Activated T-helper 1 cell treated with anti-CD3 and anti-CD28 coated beads, Interleukin-12 subunit alpha, Interleukin-12 subunit beta, Interleukin-2, Interleukin-4 antibody, amounts not matched to agents 30 ng/mL and 10 ng/mL and 1 ng/mL, durations not matched to agents 14 hours and 24 hours and 36 hours (primary cell): ENCODE results near the gene AFTPH. TPM values are rescaled to one million over a fixed set of nuclear protein-coding genes. Genes with fewer than 3 reads are reported as not detected.

Experiments
- DNase-seq: peaks from one replicate; pipeline ENCODE4 v3.0.0; 2021; ENCODE audit warnings: low spot score
- H3K27ac Mint-ChIP-seq: one replicate; pipeline ENCODE4 v1.8.0; 2021; ENCODE audit warnings: mild to moderate bottlenecking, mixed read lengths
- H3K27me3 Mint-ChIP-seq: one replicate; pipeline ENCODE4 v1.8.0; 2022; ENCODE audit warnings: mild to moderate bottlenecking, moderate library complexity, mixed read lengths; ENCODE audit not compliant: insufficient read depth
- H3K36me3 Mint-ChIP-seq: one replicate; pipeline ENCODE4 v1.8.0; 2021; ENCODE audit warnings: low read depth, mixed read lengths
- H3K4me1 Mint-ChIP-seq: one replicate; pipeline ENCODE4 v1.8.0; 2021; ENCODE audit warnings: low read depth, mixed read lengths
- H3K4me3 Mint-ChIP-seq: one replicate; pipeline ENCODE4 v1.8.0; 2021; ENCODE audit warnings: mild to moderate bottlenecking, moderate library complexity, mixed read lengths
- H3K9me3 Mint-ChIP-seq: one replicate; pipeline ENCODE4 v1.8.0; 2021; ENCODE audit warnings: mixed read lengths
- intact Hi-C: fragments of 100-400 bp; cut with micrococcal nuclease; formaldehyde crosslinking; loops from one replicate; pipeline ENCODE4 v1.15.1; 2024
- total RNA-seq: library from RNA; stranded (reverse); gene quantifications from 2 replicates; pipeline ENCODE4 v1.2.3, GENCODE V29; 2022

The AFTPH gene
- total RNA-seq, 1 donor from 2014 or later = 42.4 TPM

DNA sequence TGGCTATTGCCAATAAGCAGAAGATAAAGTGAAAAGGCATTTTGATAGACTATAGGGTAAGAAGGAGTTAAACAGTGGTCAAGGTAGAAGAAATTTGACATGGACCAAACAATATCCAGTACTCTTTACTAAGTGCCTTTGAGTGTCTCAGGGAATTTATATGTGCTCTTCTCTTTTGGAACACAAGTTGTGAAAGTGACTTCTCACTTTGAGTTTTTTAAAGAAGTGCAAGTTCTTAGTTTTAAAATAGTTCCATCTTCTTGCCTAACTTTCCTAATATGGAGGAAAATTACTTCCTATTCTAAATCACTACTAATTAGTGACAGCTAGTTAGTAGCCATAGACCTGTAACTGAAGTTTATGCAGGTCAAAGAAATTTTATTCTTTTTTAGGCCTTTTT lies 63.4 kb downstream of the AFTPH start:
- Mint-ChIP-seq H3K27me3 (no peaks in the 10 kb centered on the region), H3K9me3 (no peaks in the 10 kb centered on the region), H3K36me3 (peaks cover 33% of the 10 kb centered on the region), H3K4me1 (peaks cover 17% of the 10 kb centered on the region), H3K4me3 (no peak overlapping the region), H3K27ac (no peak overlapping the region)
- DNase-seq = no peak
- intact Hi-C loops = loop anchor here (1.0 to 2.0 kb wide), 6 partner anchors 19 to 286 kb away; no protein-coding TSS in a partner anchor

DNA sequence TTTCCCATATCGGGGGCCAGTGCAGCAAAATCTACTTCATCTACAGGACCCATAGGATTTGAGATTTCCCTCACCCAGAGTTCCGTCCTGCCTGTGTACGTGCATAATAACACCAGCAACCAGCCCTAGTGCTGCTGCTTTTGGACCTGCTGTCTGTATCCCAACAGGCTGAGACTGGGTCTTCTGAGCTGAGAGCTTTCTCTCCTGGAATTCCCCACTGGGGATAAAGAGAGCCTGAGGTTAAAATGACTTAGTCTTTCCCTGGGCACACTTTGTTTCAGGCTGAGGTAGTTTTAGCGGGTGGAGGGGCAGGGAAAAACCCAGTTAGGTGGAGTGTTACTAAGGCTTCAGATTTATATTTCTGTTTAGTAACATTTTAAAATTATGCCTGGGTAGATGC lies 67.1 kb downstream of the AFTPH start:
- Mint-ChIP-seq H3K27me3 (no peaks in the 10 kb centered on the region), H3K27ac (no peak overlapping the region)

GRCh38 chr2:64593035-64593655 lies 69.0 kb downstream of the AFTPH start:
- Mint-ChIP-seq H3K27ac (no peak overlapping the region), H3K9me3 (no peaks in the 10 kb centered on the region), H3K4me1 (peaks cover 17% of the 10 kb centered on the region), H3K27me3 (no peaks in the 10 kb centered on the region), H3K36me3 (peaks cover 27% of the 10 kb centered on the region), H3K4me3 (no peak overlapping the region)
- no peak for DNase-seq
- intact Hi-C loops = no loop called here

More for the DNA sequence above, 67.1 kb downstream of the AFTPH start:
- Mint-ChIP-seq H3K4me1 (peaks cover 25% of the 10 kb centered on the region), H3K4me3 (no peak overlapping the region), H3K9me3 (no peaks in the 10 kb centered on the region), H3K36me3 (peaks cover 37% of the 10 kb centered on the region)
- intact Hi-C loops = no loop called here
- no peak for DNase-seq

DNA sequence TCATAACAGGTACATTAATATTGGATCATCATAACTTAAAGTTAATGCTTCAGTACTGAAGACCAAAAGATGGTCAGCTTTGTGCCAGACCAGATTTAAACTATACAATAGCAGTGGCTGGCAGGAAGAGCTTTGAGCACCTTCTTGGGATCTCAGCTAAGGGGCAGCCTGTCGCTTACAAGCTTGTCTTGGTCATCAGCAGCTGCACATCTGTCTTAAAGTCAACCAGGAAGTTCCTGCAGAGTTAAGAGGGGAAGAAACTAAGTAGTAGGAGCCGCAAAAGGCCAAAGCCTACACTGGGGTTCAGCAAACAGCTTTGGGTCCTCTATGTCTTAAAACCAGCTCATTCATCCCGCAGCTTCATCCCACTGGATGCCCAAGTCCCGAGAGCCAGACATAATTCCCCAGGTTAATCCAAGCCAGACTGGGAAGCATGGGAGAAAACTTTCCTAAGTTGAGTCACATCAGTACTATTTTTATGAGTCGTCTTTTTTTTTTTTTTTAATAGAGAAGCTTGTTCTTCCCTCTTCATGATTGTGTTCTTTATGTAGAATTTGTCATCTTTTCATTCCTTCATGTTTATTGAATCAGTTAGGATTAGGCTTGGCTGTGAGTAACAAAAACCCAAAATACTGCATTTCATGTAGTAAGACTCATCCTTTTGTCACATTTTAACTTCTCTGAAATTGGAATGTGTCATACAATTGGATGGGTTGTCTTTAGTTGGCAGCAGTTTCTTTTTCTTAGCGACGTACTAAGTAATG lies 70.3 kb downstream of the AFTPH start:
- Mint-ChIP-seq H3K4me3 (no peak overlapping the region), H3K27me3 (no peaks in the 10 kb centered on the region), H3K27ac (peak overlapping the region; percentile 27), H3K9me3 (no peaks in the 10 kb centered on the region), H3K4me1 (peaks cover 20% of the 10 kb centered on the region), H3K36me3 (peaks cover 19% of the 10 kb centered on the region)
- intact Hi-C loops = no loop called here
- no peak for DNase-seq

DNA sequence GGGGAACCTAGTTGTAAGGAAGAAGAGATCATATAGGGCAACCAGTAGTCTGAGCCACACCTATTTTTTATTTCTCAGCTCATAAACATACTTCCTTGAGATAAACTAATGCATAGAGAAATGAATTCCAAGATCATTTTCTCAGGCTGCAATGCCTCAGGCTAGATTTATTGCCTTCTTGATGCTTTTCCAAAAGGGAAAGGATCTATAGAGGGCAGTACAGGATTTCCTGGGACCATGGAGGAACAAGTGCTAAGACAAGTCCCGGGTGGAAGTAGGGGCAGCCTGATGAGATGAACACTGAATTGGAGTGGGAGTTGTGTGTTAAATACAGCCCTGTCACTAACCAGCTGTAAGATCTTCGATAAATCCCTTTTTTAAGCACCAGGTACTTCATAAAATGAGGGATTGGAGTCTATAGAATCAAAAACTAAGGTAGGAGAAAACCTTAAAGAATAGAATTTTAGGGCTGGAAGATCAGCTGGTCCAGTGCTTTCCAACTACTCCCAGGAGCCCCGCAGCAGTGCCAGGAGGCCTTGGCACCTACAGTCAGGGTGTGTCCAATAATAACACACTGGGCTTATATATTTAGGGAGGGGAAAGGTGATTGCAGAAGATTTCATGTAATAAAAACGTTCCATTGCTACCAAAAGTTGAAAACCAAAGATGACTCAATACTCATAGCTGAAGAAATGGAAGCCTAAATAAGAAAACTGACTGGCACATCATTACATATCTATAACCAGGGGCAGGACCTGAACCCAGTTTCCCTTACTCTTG lies 71.5 kb downstream of the AFTPH start:
- H3K27me3 Mint-ChIP-seq = no peaks in the 10 kb centered on the region
- intact Hi-C loops = no loop called here

GRCh38 chr2:64598226-64598625 lies 74.1 kb downstream of the AFTPH start:
- no peak overlapping the region for H3K27ac Mint-ChIP-seq
- intact Hi-C loops = no loop called here
- no peak overlapping the region for H3K4me3 Mint-ChIP-seq
- H3K9me3 Mint-ChIP-seq = no peaks in the 10 kb centered on the region
- DNase-seq = no peak
- H3K36me3 Mint-ChIP-seq = peaks cover 4% of the 10 kb centered on the region
- H3K4me1 Mint-ChIP-seq = peaks cover 17% of the 10 kb centered on the region
- peaks cover 2% of the 10 kb centered on the region for H3K27me3 Mint-ChIP-seq

More for the DNA sequence above, 71.5 kb downstream of the AFTPH start:
- H3K9me3 Mint-ChIP-seq = no peaks in the 10 kb centered on the region
- no peak overlapping the region for H3K27ac Mint-ChIP-seq
- no peak for DNase-seq
- no peak overlapping the region for H3K4me3 Mint-ChIP-seq
- H3K36me3 Mint-ChIP-seq = peaks cover 19% of the 10 kb centered on the region
- H3K4me1 Mint-ChIP-seq = peaks cover 26% of the 10 kb centered on the region

GRCh38 chr2:64599469-64599868 lies 75.3 kb downstream of the AFTPH start:
- H3K27me3 Mint-ChIP-seq = peaks cover 2% of the 10 kb centered on the region
- intact Hi-C loops = no loop called here
- peaks cover 7% of the 10 kb centered on the region for H3K9me3 Mint-ChIP-seq
- H3K4me3 Mint-ChIP-seq = no peak overlapping the region
- peaks cover under 1% of the 10 kb centered on the region for H3K36me3 Mint-ChIP-seq
- peaks cover 13% of the 10 kb centered on the region for H3K4me1 Mint-ChIP-seq
- no peak overlapping the region for H3K27ac Mint-ChIP-seq
- no peak for DNase-seq

DNA sequence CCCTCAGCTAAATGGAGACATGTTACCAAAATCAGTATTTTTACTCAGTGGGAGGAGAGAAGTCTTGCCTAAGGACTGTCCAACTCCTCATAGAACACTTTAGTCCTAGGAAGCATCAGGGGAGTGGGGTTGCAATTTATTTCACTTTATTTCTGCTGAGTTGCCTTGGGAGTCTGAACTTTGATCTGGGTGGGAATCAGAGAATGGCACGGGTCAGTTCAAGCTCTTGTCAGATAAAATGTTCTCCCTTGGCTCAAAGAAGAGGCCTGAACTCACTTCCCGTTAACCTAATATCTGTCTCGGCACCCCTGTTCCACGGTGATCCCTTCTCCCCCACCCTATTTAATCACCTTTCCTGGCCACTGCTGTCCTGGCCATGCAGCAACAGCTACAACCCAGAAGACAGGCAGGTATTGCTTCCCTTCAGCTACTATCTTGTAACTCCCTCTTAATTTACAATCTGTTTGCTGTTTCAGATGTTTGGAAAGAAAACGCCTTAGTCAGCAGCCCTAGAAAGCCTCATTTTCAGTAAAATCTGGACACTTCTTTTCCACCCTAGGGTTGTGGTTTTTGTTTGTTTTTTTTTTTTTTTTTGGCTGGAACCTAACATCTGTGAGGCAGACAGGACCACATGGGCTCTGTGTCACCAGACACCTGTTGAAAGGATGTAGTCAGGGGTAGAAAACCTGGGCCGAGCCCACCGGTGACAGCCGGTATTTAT lies 77.1 kb downstream of the AFTPH start:
- Mint-ChIP-seq H3K27me3 (peaks cover 2% of the 10 kb centered on the region), H3K36me3 (peaks cover 2% of the 10 kb centered on the region), H3K9me3 (peaks cover 11% of the 10 kb centered on the region), H3K4me3 (no peak overlapping the region), H3K4me1 (peaks cover 14% of the 10 kb centered on the region), H3K27ac (no peak overlapping the region)
- intact Hi-C loops = no loop called here
- no peak for DNase-seq

GRCh38 chr2:64601785-64602391 lies 77.8 kb downstream of the AFTPH start:
- peaks cover 21% of the 10 kb centered on the region for H3K4me1 Mint-ChIP-seq
- H3K36me3 Mint-ChIP-seq = peaks cover 2% of the 10 kb centered on the region
- peaks cover 11% of the 10 kb centered on the region for H3K9me3 Mint-ChIP-seq
- intact Hi-C loops = no loop called here
- H3K27ac Mint-ChIP-seq = no peak overlapping the region
- H3K4me3 Mint-ChIP-seq = no peak overlapping the region
- DNase-seq = no peak
- H3K27me3 Mint-ChIP-seq = peaks cover 2% of the 10 kb centered on the region

DNA sequence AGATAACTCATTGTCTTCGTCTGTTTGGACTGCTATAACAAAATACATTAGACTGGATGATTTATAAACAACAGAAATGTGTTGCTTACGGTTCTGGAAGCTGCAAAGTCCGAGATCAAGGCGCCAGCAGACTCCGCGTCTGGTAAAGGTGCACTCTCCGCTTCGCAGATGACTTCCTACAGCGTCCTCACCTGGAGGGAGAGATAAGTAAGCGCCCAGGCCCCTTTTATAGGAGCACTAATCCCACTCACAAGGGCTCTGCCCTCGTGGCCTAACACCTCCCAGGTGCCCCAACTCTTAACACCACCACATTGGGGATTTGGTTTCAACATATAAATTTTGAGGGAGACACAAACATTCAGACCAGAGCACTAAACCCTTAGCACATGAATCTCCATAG lies 78.3 kb downstream of the AFTPH start:
- intact Hi-C loops = no loop called here
- DNase-seq = no peak
- peaks cover 11% of the 10 kb centered on the region for H3K9me3 Mint-ChIP-seq

GRCh38 chr2:64604155-64604554 lies 80.0 kb downstream of the AFTPH start:
- Mint-ChIP-seq H3K36me3 (peaks cover 2% of the 10 kb centered on the region), H3K27me3 (peaks cover 2% of the 10 kb centered on the region), H3K4me1 (peaks cover 37% of the 10 kb centered on the region)

More for the DNA sequence above, 78.3 kb downstream of the AFTPH start:
- peaks cover 2% of the 10 kb centered on the region for H3K27me3 Mint-ChIP-seq
- peaks cover 2% of the 10 kb centered on the region for H3K36me3 Mint-ChIP-seq
- H3K4me3 Mint-ChIP-seq = no peak overlapping the region
- no peak overlapping the region for H3K27ac Mint-ChIP-seq
- H3K4me1 Mint-ChIP-seq = peaks cover 26% of the 10 kb centered on the region

GRCh38 chr2:64605026-64605471 lies 80.9 kb downstream of the AFTPH start:
- no peak for DNase-seq
- H3K27me3 Mint-ChIP-seq = peaks cover 4% of the 10 kb centered on the region
- H3K4me1 Mint-ChIP-seq = peaks cover 28% of the 10 kb centered on the region
- peaks cover 11% of the 10 kb centered on the region for H3K9me3 Mint-ChIP-seq
- intact Hi-C loops = no loop called here
- H3K36me3 Mint-ChIP-seq = peaks cover 2% of the 10 kb centered on the region
- H3K27ac Mint-ChIP-seq = no peak overlapping the region
- no peak overlapping the region for H3K4me3 Mint-ChIP-seq

More at GRCh38 chr2:64604155-64604554, 80.0 kb downstream of the AFTPH start:
- intact Hi-C loops = no loop called here
- Mint-ChIP-seq H3K27ac (no peak overlapping the region), H3K9me3 (peaks cover 11% of the 10 kb centered on the region), H3K4me3 (no peak overlapping the region)
- DNase-seq = no peak
